H1 (cell line): Measurements from ENCODE around the gene TBKBP1. TPM values are rescaled to one million over a fixed set of nuclear protein-coding genes. Genes with fewer than 3 reads are reported as not detected.

ENCODE experiments used
- FOSL1 ChIP-seq: IDR thresholded peaks from 2 replicates; pipeline ENCODE4 v1.6.1; 2011; ENCODE audit warnings: mild to moderate bottlenecking, low read depth, low read length, moderate library complexity; ENCODE audit not compliant: insufficient read depth
- GABPA ChIP-seq: IDR thresholded peaks from 2 replicates; pipeline ENCODE4 v1.6.1; 2011; ENCODE audit warnings: mild to moderate bottlenecking, low read length, moderate library complexity, borderline replicate concordance; ENCODE audit not compliant: insufficient read depth
- MAX ChIP-seq: IDR thresholded peaks from 2 replicates; pipeline ENCODE4 v1.6.1; 2012; ENCODE audit warnings: inconsistent platforms
- POU5F1 ChIP-seq: IDR thresholded peaks from 2 replicates; pipeline ENCODE4 v1.6.1; 2011; ENCODE audit warnings: low read depth, mild to moderate bottlenecking, low read length, moderate library complexity
- polyA plus RNA-seq, 7 experiments: library from polyadenylated mRNA; depleted of rRNA in 3 of 7; stranded (reverse) in 5 of 7; unstranded in 2 of 7; fragments of >200 nt in 5 of 7; fragments of 200-250 nt in 2 of 7; gene quantifications; 1 replicate in 5 of 7; 2 replicates in 1 of 7; 4 replicates in 1 of 7; pipeline versions ENCODE4 v1.2.1 to v1.2.3, GENCODE V29; 2011 to 2013; ENCODE audit warnings: missing spikeins in 2 of 7, mixed read lengths in 2 of 7
- total RNA-seq: library from RNA; stranded (reverse); fragmentation: NEBNext Ultra II Directional; extraction: Animal tissue kit (Norgen Biotek cat#: 25700); gene quantifications from 2 replicates; pipeline ENCODE4 v1.2.1, GENCODE V29; 2021

Gene TBKBP1
- total and polyA plus RNA-seq, 2 of the 8 experiments (the other 6 are each of a cell fraction or from before 2014, with no cell fraction given): 6.3 to 15.1 TPM

GRCh38 chr17:47741793-47742145 lies 47.8 kb downstream of the TBKBP1 start (continued):
- TF ChIP-seq GABPA: no peak
- no peak for TF ChIP-seq POU5F1
- no peak for TF ChIP-seq FOSL1
- TF ChIP-seq MAX: no peak
